OCI-LY3 (cell line): ENCODE data around the gene ATRN.
"Not testable (repeated sequence)": the region's sequence is repeated elsewhere in the genome, so short reads cannot be mapped to it uniquely, and the experiment has no call there.

ENCODE experiments used
- H2AFZ ChIP-seq: fragments of 200-600, 300-600 bp; shearing (Covaris generic); 2 replicates; pipeline ENCODE4 v1.6.0; 2014; ENCODE audit warnings: antibody characterized with exemption, low read depth, low read length
- H3K27ac ChIP-seq: fragments of 200-600, 300-600 bp; sonication (generic); 2 replicates; pipeline ENCODE4 v1.5.1; 2014; ENCODE audit warnings: mild to moderate bottlenecking, low read length, moderate library complexity, mixed read lengths
- H3K27me3 ChIP-seq: fragments of 200-600, 300-600 bp; sonication (generic); 2 replicates; pipeline ENCODE4 v1.6.1; 2014; ENCODE audit warnings: low read depth, low read length, mixed read lengths
- H3K36me3 ChIP-seq: fragments of 200-600, 300-600 bp; sonication (generic); replicated peaks from 2 replicates; pipeline ENCODE3; 2014; ENCODE audit warnings: low read depth, low read length, mixed read lengths
- H3K4me1 ChIP-seq: fragments of 300-600, 200-600 bp; sonication (generic); 2 replicates; pipeline ENCODE4 v1.6.1; 2014; ENCODE audit warnings: low read length, mixed read lengths
- H3K4me2 ChIP-seq: fragments of 200-600, 300-600 bp; sonication (generic); 2 replicates; pipeline ENCODE4 v1.6.1; 2014; ENCODE audit warnings: low read length, mixed read lengths
- H3K4me3 ChIP-seq: fragments of 300-600, 200-600 bp; sonication (generic); 2 replicates; pipeline ENCODE4 v1.5.1; 2014; ENCODE audit warnings: antibody characterized with exemption, mild to moderate bottlenecking, low read length, moderate library complexity
- H3K79me2 ChIP-seq: fragments of 300-600, 200-600 bp; shearing (Covaris generic); 2 replicates; pipeline ENCODE4 v1.6.1; 2014; ENCODE audit warnings: mild to moderate bottlenecking, low read length, mixed read lengths
- H3K9ac ChIP-seq: fragments of 300-600, 200-600 bp; shearing (Covaris generic); 2 replicates; pipeline ENCODE4 v1.6.0; 2014; ENCODE audit warnings: mild to moderate bottlenecking, low read length, moderate library complexity
- H3K9me3 ChIP-seq: fragments of 200-600, 300-600 bp; shearing (Covaris generic); 2 replicates; pipeline ENCODE4 v1.6.1; 2014; ENCODE audit warnings: low read length, mixed read lengths; ENCODE audit not compliant: insufficient read depth
- H4K20me1 ChIP-seq: fragments of 200-600, 300-600 bp; sonication (generic); 2 replicates; pipeline ENCODE4 v1.6.1; 2016; ENCODE audit warnings: low read length, mixed read lengths; ENCODE audit not compliant: insufficient read depth
- CTCF ChIP-seq: fragments of 200-600, 300-600 bp; sonication (generic); IDR thresholded peaks from 2 replicates; pipeline ENCODE4 v1.5.1; 2014; ENCODE audit warnings: antibody characterized with exemption, low read length, low read depth
- EZH2phosphoT487 ChIP-seq: fragments of 200-600 bp; shearing (Covaris generic); IDR thresholded peaks from 2 replicates; pipeline ENCODE4 v1.6.1; 2018; ENCODE audit warnings: antibody characterized with exemption, mixed run types, low read depth

ATRN gene

DNA sequence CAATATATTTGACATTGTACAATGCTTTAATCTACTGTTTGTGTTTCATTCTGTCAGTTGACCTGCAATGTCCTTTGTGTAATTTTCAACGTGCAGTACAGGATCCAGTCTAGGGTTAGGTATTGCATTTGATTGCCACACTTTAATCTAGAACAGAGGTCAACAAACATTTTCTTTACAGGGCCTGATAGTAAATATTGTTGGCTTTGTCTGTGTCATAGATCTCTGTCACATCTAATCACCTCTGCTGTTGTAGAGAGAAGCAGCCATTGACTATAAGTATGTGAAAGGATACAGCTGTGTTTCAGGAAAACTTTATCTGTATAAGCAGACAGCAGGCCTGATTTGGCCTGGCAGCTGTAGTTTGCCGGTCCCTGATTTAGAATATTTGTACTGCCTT, 39.3 kb downstream of the ATRN start:
- H3K4me3 ChIP-seq, result no peak overlapping the region

DNA sequence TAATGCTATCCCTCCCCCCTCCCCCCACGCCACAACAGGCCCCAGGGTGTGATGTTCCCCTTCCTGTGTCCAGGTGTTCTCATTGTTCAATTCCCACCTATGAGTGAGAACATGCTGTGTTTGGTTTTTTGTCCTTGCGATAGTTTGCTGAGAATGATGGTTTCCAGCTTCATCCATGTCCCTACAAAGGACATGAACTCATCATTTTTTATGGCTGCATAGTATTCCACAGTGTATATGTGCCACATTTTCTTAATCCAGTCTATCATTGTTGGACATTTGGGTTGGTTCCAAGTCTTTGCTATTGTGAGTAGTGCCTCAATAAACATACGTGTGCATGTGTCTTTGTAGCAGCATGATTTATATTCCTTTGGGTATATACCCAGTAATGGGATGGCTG, 41.4 kb downstream of the ATRN start:
- not testable (repeated sequence) for H3K9me3 ChIP-seq, H3K79me2 ChIP-seq, H3K9ac ChIP-seq, H2AFZ ChIP-seq, H3K36me3 ChIP-seq, H3K4me1 ChIP-seq, H4K20me1 ChIP-seq, H3K4me2 ChIP-seq, H3K27ac ChIP-seq, H3K4me3 ChIP-seq, H3K27me3 ChIP-seq

More for the DNA sequence above, 39.3 kb downstream of the ATRN start:
- Histone ChIP-seq H3K79me2 (no peaks in the 10 kb centered on the region; the same call in 1 of the 2 replicates), H3K36me3 (no peaks in the 10 kb centered on the region), H2AFZ (no peak overlapping the region), H3K4me2 (no peak overlapping the region), H3K4me1 (no peaks in the 10 kb centered on the region), H4K20me1 (no peaks in the 10 kb centered on the region), H3K9me3 (no peaks in the 10 kb centered on the region), H3K27ac (no peak overlapping the region), H3K27me3 (no peaks in the 10 kb centered on the region), H3K9ac (no peak overlapping the region)
- TF ChIP-seq EZH2phosphoT487 (no peak), CTCF (no peak)

- no peak overlapping the region for H2AFZ ChIP-seq
- H3K79me2 ChIP-seq, result no peaks in the 10 kb centered on the region; the same call in 1 of the 2 replicates
- H4K20me1 ChIP-seq, result 0 out of 2 replicates have a peak, but pooled peaks cover 4% of the 10 kb centered on the region
- H3K9ac ChIP-seq, result no peak overlapping the region
- no peaks in the 10 kb centered on the region for H3K36me3 ChIP-seq
- no peaks in the 10 kb centered on the region for H3K9me3 ChIP-seq
- no peak overlapping the region for H3K27ac ChIP-seq
- H3K4me3 ChIP-seq, result no peak overlapping the region
- H3K27me3 ChIP-seq, result no peaks in the 10 kb centered on the region
- H3K4me1 ChIP-seq, result no peaks in the 10 kb centered on the region
- TF ChIP-seq CTCF, result no peak
- H3K4me2 ChIP-seq, result no peak overlapping the region
Measured at GRCh38 chr20:3514012-3514642, 43.3 kb downstream of the ATRN start.

GRCh38 chr20:3515379-3516170, 44.8 kb downstream of the ATRN start:
- H4K20me1 ChIP-seq, result 0 out of 2 replicates have a peak, but pooled peaks cover 4% of the 10 kb centered on the region
- H3K4me2 ChIP-seq, result no peak overlapping the region
- H3K9ac ChIP-seq, result no peak overlapping the region
- no peak overlapping the region for H3K27ac ChIP-seq
- TF ChIP-seq EZH2phosphoT487 (no peak), CTCF (no peak)
- no peak overlapping the region for H2AFZ ChIP-seq
- H3K4me3 ChIP-seq, result no peak overlapping the region
- H3K36me3 ChIP-seq, result no peaks in the 10 kb centered on the region
- no peaks in the 10 kb centered on the region for H3K9me3 ChIP-seq
- no peaks in the 10 kb centered on the region; the same call in 1 of the 2 replicates for H3K79me2 ChIP-seq
- H3K4me1 ChIP-seq, result no peaks in the 10 kb centered on the region
- no peaks in the 10 kb centered on the region for H3K27me3 ChIP-seq
